ENCODE data around the gene FBN3.
A peak's percentile ranks its signal among the peaks of the same experiment; 100 is the strongest.

Gene FBN3

DNA sequence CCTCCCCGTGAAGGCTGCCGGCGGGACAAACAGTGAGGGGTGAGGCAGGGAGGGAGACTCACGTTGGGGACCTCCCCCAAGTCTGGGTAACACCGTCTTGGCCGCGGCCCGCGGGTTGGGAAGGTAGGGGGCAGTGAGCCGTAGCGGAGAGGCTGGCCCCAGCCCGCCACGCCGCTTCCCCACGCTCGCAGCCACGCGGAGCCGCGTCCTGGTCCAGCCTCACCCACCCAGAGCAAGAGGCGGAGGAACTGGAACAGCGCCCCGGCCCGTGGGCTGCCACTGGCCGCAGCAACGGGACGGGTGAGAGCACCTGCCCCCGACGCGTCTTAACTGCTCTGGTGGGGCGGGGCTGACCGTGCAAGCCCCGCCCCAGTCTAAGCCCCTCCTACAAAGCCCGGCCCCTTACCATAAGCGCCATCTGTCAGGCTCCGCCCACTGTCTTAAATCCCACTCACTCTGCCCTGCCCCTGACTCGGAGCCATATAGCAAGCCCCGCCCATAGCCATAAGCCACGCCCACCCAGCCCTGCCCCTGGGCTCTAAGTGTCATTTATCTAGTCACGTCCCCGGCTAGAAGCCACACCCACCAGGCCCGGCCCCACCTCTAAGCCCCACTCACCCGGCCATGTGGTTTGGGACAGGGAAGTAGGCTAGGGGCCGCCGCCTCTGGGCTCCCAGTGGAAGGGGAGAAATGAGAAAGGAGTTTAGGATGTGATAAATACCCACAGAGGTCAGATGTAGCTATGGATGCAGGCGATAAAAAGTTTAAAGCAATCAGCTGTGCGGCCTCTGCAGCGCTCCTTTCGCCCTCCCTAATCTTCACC is 98.9 kb downstream of the FBN3 start:
- Histone ChIP-seq H3K4me3 (ENCODE audit: low read length in 2 of 2) (peak overlapping the region in 1 of 2 donors; percentile 80), H2BK15ac (ENCODE audit: low read length) (peak overlapping the region; percentile 67), H2BK120ac (ENCODE audit: low read depth, low read length) (no peak overlapping the region), H2AFZ (ENCODE audit: low read length) (peak overlapping the region; percentile 88), H2AK5ac (ENCODE audit: low read depth, low read length) (peak overlapping the region; percentile 94), H3K79me1 (ENCODE audit: low read depth, low read length) (no peaks in the 10 kb centered on the region), H3K27ac (replicated peaks; ENCODE audit: low read length) (no peak overlapping the region), H3K14ac (ENCODE audit: low read length) (peak overlapping the region; percentile 89), H4K91ac (ENCODE audit: low read depth, low read length, poor library complexity) (no peak overlapping the region), H2BK12ac (ENCODE audit: low read length) (peak overlapping the region; percentile 99), H3K4ac (ENCODE audit: low read length) (peak overlapping the region; percentile 23), H3K27me3 (ENCODE audit: control insufficient read depth in 3 of 3, insufficient read depth in 3 of 3, low read depth in 1 of 3, low read length in 3 of 3) (peaks cover 0 to 7% (median 4%) of the 10 kb centered on the region in 3 experiments), H3K18ac (ENCODE audit: low read length) (peak overlapping the region; percentile 97), H2BK5ac (ENCODE audit: low read length) (peak overlapping the region; percentile 66), H3K9ac (ENCODE audit: low read depth, low read length, poor library complexity) (peak overlapping the region; percentile 81), H3K4me1 (ENCODE audit: control insufficient read depth in 2 of 2, insufficient read depth in 1 of 2, low read depth in 1 of 2, low read length in 2 of 2) (peaks cover 4 to 22% of the 10 kb centered on the region in 2 donors), H4K8ac (ENCODE audit: low read depth, low read length) (no peak overlapping the region), H3K9me3 (replicated peaks in 1 of 2; ENCODE audit: control insufficient read depth in 2 of 2, insufficient read depth in 1 of 2, low read depth in 1 of 2, low read length in 2 of 2) (peaks cover 0 to 3% of the 10 kb centered on the region in 2 donors), H3K4me2 (ENCODE audit: insufficient read depth, low read length, poor library complexity, severe bottlenecking) (peak overlapping the region; percentile 77), H3K23ac (ENCODE audit: low read depth, low read length, poor library complexity) (peak overlapping the region; percentile 65), H3K36me3 (replicated peaks in 1 of 2; ENCODE audit: control insufficient read depth in 2 of 2, insufficient read depth in 2 of 2, low read length in 2 of 2) (no peaks in the 10 kb centered on the region)
- peak; percentile 98 for DNase-seq (ENCODE audit: low spot score)
- WGBS, 2 donors (ENCODE audit: extremely low coverage in 2 of 2, insufficient read length in 2 of 2, insufficient replicate concordance in 1 of 2), result no CpG with 5 or more reads among the region's 49 CpGs

DNA sequence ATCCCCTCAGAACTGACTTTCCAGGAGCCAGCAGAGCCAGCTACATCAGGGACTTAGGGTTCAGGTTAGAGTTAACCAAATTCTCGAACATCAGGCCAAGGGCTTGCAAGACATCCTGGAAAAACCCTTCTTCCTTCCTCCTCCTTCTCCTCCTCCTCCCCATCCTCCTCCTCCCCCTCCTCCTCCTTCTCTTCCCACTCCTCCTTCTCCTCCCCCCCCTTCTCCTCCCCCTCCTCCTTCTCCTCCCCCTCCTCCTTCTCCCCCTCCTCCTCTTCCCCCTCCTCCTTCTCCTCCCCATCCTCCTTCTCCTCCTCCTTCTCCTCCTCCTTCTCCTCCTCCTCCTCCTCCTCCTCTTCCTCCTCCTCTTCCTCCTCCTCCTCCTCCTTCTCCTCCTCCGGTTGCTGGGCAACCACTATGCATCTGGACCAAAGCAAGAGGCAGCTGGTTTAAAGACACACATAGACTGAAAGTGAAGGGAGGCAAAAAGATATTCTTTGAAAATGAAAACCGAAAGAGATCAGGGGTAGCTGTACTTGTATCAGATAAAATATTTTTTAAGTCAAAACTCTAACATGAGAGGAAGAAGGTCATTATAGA is 102.7 kb downstream of the FBN3 start:
- Histone ChIP-seq H3K4me2 (ENCODE audit: insufficient read depth, low read length, poor library complexity, severe bottlenecking) (no peak overlapping the region), H3K9ac (ENCODE audit: low read depth, low read length, poor library complexity) (no peak overlapping the region), H2BK5ac (ENCODE audit: low read length) (no peak overlapping the region), H3K36me3 (replicated peaks in 1 of 2; ENCODE audit: control insufficient read depth in 2 of 2, insufficient read depth in 2 of 2, low read length in 2 of 2) (no peaks in the 10 kb centered on the region), H2BK12ac (ENCODE audit: low read length) (no peak overlapping the region), H3K4me3 (ENCODE audit: low read length in 2 of 2) (no peak overlapping the region), H3K18ac (ENCODE audit: low read length) (no peak overlapping the region), H4K8ac (ENCODE audit: low read depth, low read length) (no peak overlapping the region), H2AK5ac (ENCODE audit: low read depth, low read length) (peak overlapping the region; percentile 82), H4K91ac (ENCODE audit: low read depth, low read length, poor library complexity) (no peak overlapping the region), H3K4me1 (ENCODE audit: control insufficient read depth in 2 of 2, insufficient read depth in 1 of 2, low read depth in 1 of 2, low read length in 2 of 2) (peaks cover 4 to 6% of the 10 kb centered on the region in 2 donors), H3K23ac (ENCODE audit: low read depth, low read length, poor library complexity) (no peak overlapping the region), H3K27me3 (ENCODE audit: control insufficient read depth in 3 of 3, insufficient read depth in 3 of 3, low read depth in 1 of 3, low read length in 3 of 3) (peaks cover 0 to 4% (median 0%) of the 10 kb centered on the region in 3 experiments), H3K4ac (ENCODE audit: low read length) (no peak overlapping the region), H3K79me1 (ENCODE audit: low read depth, low read length) (no peaks in the 10 kb centered on the region), H2BK15ac (ENCODE audit: low read length) (no peak overlapping the region), H3K9me3 (replicated peaks in 1 of 2; ENCODE audit: control insufficient read depth in 2 of 2, insufficient read depth in 1 of 2, low read depth in 1 of 2, low read length in 2 of 2) (peaks cover 0 to 3% of the 10 kb centered on the region in 2 donors), H3K14ac (ENCODE audit: low read length) (no peak overlapping the region), H3K27ac (replicated peaks; ENCODE audit: low read length) (no peak overlapping the region), H2BK120ac (ENCODE audit: low read depth, low read length) (no peak overlapping the region), H2AFZ (ENCODE audit: low read length) (no peak overlapping the region)
- no peak for DNase-seq (ENCODE audit: low spot score)
- WGBS, 2 donors (ENCODE audit: extremely low coverage in 2 of 2, insufficient read length in 2 of 2, insufficient replicate concordance in 1 of 2), result no CpG with 5 or more reads among the region's 3 CpGs

DNA sequence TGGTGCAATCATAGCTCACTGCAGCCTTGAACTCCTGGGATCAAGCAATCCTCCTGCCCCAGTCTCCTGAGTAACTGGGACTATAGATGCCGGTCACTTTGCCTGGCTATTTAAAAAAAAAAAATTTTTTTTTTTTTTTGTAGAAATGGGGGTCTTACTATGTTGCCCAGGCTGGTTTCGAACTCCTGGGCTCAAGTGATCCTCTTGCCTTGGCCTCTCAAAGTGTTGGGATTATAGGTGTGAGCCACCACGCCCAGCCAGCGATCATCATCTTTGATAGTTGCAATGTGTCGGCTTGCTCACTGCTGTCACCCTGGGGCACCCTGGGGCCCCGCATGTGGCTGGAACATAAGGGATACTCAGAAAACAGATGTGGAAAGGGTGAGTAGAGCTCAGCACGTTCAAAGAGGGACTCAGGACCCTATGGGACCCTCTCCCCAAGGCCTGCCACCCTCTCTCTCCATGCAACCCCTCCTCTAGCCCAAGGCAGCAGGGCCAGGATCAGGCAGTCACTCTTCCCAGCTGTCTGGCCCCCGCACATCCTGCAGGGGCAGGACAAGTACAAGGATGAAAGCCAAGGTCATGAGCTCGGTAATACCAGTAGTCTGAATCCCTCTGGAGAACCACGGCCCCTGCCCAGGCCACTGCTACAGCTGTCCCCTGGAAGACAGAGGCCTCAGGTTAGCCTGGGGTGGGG is 103.4 kb downstream of the FBN3 start:
- no peak overlapping the region for H2BK120ac ChIP-seq (ENCODE audit: low read depth, low read length)
- H3K18ac ChIP-seq (ENCODE audit: low read length), result peak overlapping the region; percentile 1
- H2AFZ ChIP-seq (ENCODE audit: low read length), result no peak overlapping the region
- H3K9me3 ChIP-seq (replicated peaks in 1 of 2; ENCODE audit: control insufficient read depth in 2 of 2, insufficient read depth in 1 of 2, low read depth in 1 of 2, low read length in 2 of 2), result peaks cover 0 to 3% of the 10 kb centered on the region in 2 donors
- H2BK15ac ChIP-seq (ENCODE audit: low read length), result no peak overlapping the region
- H2AK5ac ChIP-seq (ENCODE audit: low read depth, low read length), result peak overlapping the region; percentile 82
- no peak overlapping the region for H4K91ac ChIP-seq (ENCODE audit: low read depth, low read length, poor library complexity)
- H3K14ac ChIP-seq (ENCODE audit: low read length), result no peak overlapping the region
- no CpG with 5 or more reads among the region's 10 CpGs for WGBS, 2 donors (ENCODE audit: extremely low coverage in 2 of 2, insufficient read length in 2 of 2, insufficient replicate concordance in 1 of 2)
- no peak overlapping the region for H3K9ac ChIP-seq (ENCODE audit: low read depth, low read length, poor library complexity)
- no peak overlapping the region for H2BK12ac ChIP-seq (ENCODE audit: low read length)
- H3K4me2 ChIP-seq (ENCODE audit: insufficient read depth, low read length, poor library complexity, severe bottlenecking), result no peak overlapping the region
- H3K4ac ChIP-seq (ENCODE audit: low read length), result no peak overlapping the region
- peaks cover 0 to 4% (median 0%) of the 10 kb centered on the region in 3 experiments for H3K27me3 ChIP-seq (ENCODE audit: control insufficient read depth in 3 of 3, insufficient read depth in 3 of 3, low read depth in 1 of 3, low read length in 3 of 3)
- H3K36me3 ChIP-seq (replicated peaks in 1 of 2; ENCODE audit: control insufficient read depth in 2 of 2, insufficient read depth in 2 of 2, low read length in 2 of 2), result no peaks in the 10 kb centered on the region
- no peaks in the 10 kb centered on the region for H3K79me1 ChIP-seq (ENCODE audit: low read depth, low read length)
- H4K8ac ChIP-seq (ENCODE audit: low read depth, low read length), result no peak overlapping the region
- H3K27ac ChIP-seq (replicated peaks; ENCODE audit: low read length), result no peak overlapping the region
- H3K4me1 ChIP-seq (ENCODE audit: control insufficient read depth in 2 of 2, insufficient read depth in 1 of 2, low read depth in 1 of 2, low read length in 2 of 2), result peaks cover 4 to 7% of the 10 kb centered on the region in 2 donors
- no peak overlapping the region for H3K23ac ChIP-seq (ENCODE audit: low read depth, low read length, poor library complexity)
- no peak overlapping the region for H3K4me3 ChIP-seq (ENCODE audit: low read length in 2 of 2)
- DNase-seq (ENCODE audit: low spot score), result no peak
- no peak overlapping the region for H2BK5ac ChIP-seq (ENCODE audit: low read length)

DNA sequence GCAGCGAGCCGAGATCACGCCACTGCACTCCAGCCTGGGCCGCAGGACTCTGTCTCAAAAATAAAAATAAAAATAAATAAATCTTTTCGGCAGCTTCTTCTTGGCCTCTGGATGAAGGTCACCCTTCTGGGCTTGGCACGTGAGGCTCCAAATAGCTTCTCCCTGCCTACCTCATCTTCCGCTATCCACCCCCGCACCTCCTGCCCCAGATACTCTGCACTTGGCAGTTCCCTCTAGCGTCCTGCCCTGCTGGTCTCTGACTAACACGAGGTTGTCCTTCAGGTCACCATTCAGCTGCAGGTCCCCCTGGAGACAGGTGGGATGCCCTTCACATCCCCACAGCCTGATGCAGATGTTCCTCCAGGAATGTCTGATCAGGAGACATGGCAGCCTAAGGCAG is 105.4 kb downstream of the FBN3 start:
- Histone ChIP-seq H3K79me1 (ENCODE audit: low read depth, low read length) (no peaks in the 10 kb centered on the region), H3K4me2 (ENCODE audit: insufficient read depth, low read length, poor library complexity, severe bottlenecking) (no peak overlapping the region), H2BK5ac (ENCODE audit: low read length) (no peak overlapping the region), H2BK12ac (ENCODE audit: low read length) (no peak overlapping the region), H3K23ac (ENCODE audit: low read depth, low read length, poor library complexity) (no peak overlapping the region), H3K9me3 (replicated peaks in 1 of 2; ENCODE audit: control insufficient read depth in 2 of 2, insufficient read depth in 1 of 2, low read depth in 1 of 2, low read length in 2 of 2) (no peaks in the 10 kb centered on the region), H2BK120ac (ENCODE audit: low read depth, low read length) (no peak overlapping the region), H3K4me3 (ENCODE audit: low read length in 2 of 2) (no peak overlapping the region), H3K27ac (replicated peaks; ENCODE audit: low read length) (no peak overlapping the region), H3K14ac (ENCODE audit: low read length) (no peak overlapping the region), H2BK15ac (ENCODE audit: low read length) (no peak overlapping the region), H3K4me1 (ENCODE audit: control insufficient read depth in 2 of 2, insufficient read depth in 1 of 2, low read depth in 1 of 2, low read length in 2 of 2) (peaks cover 0 to 1% of the 10 kb centered on the region in 2 donors), H3K18ac (ENCODE audit: low read length) (no peak overlapping the region), H4K8ac (ENCODE audit: low read depth, low read length) (no peak overlapping the region), H3K9ac (ENCODE audit: low read depth, low read length, poor library complexity) (no peak overlapping the region), H2AK5ac (ENCODE audit: low read depth, low read length) (peak overlapping the region; percentile 86), H2AFZ (ENCODE audit: low read length) (no peak overlapping the region), H4K91ac (ENCODE audit: low read depth, low read length, poor library complexity) (no peak overlapping the region), H3K36me3 (replicated peaks in 1 of 2; ENCODE audit: control insufficient read depth in 2 of 2, insufficient read depth in 2 of 2, low read length in 2 of 2) (no peaks in the 10 kb centered on the region), H3K27me3 (ENCODE audit: control insufficient read depth in 3 of 3, insufficient read depth in 3 of 3, low read depth in 1 of 3, low read length in 3 of 3) (no peaks in the 10 kb centered on the region), H3K4ac (ENCODE audit: low read length) (no peak overlapping the region)
- no CpG with 5 or more reads among the region's 10 CpGs for WGBS, 2 donors (ENCODE audit: extremely low coverage in 2 of 2, insufficient read length in 2 of 2, insufficient replicate concordance in 1 of 2)
- no peak for DNase-seq (ENCODE audit: low spot score)

All from neuronal stem cell (in vitro differentiated cells).